GM19395 (cell line): ENCODE data around the gene PROZ.
"Not testable (repeated sequence)": the region's sequence is repeated elsewhere in the genome, so short reads cannot be mapped to it uniquely, and the experiment has no call there.

ENCODE experiments used
- ATAC-seq: cut with Tn5 transposase; IDR thresholded peaks from one replicate; pipeline ENCODE4 v1.9.1; 2021; ENCODE audit warnings: mild to moderate bottlenecking, moderate library complexity; ENCODE audit not compliant: unreplicated experiment

PROZ gene, protein sequence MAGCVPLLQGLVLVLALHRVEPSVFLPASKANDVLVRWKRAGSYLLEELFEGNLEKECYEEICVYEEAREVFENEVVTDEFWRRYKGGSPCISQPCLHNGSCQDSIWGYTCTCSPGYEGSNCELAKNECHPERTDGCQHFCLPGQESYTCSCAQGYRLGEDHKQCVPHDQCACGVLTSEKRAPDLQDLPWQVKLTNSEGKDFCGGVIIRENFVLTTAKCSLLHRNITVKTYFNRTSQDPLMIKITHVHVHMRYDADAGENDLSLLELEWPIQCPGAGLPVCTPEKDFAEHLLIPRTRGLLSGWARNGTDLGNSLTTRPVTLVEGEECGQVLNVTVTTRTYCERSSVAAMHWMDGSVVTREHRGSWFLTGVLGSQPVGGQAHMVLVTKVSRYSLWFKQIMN

DNA sequence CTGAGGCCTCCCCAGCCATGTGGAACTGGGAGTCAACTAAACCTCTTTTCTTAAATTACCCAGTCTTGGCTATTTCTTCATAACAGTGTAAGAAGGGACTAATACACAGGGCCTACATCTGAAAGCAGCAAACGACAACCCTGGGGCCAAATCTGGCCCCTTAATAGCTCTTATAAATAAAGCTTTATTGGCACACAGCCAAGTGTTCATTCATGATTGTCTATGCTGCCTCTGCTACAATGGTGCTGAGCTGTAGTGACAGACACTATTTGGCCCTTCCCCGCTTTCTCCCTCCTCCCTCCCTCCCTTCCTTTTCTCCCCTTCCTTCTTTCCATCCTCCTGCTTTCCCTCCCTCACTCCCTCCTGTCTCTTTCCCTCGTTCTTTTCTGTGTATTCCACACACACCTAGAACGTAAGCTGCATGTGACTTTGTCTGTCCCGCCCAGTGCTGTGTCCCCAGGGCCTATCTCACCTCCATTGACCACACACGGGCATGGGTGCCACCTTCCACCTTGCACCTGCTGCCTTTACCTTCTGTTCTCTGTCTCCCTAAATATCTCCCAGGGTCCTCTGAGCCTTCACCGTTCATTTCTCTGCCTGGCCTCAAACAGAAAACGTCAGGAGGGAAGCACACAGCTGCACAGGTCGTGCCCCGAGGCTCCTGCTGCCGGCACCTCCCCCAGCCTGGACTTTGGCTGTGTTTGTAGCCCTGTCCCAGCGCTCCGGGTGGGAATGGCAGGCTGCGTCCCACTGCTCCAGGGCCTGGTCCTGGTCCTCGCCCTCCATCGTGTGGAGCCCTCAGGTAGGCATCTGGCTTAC is at the start of gene PROZ:
Gene PROZ (plus strand): TSS at position 720 of the 819 bp plus-strand sequence. CDS start 13 bp downstream, at position 733.
- no peak for ATAC-seq

DNA sequence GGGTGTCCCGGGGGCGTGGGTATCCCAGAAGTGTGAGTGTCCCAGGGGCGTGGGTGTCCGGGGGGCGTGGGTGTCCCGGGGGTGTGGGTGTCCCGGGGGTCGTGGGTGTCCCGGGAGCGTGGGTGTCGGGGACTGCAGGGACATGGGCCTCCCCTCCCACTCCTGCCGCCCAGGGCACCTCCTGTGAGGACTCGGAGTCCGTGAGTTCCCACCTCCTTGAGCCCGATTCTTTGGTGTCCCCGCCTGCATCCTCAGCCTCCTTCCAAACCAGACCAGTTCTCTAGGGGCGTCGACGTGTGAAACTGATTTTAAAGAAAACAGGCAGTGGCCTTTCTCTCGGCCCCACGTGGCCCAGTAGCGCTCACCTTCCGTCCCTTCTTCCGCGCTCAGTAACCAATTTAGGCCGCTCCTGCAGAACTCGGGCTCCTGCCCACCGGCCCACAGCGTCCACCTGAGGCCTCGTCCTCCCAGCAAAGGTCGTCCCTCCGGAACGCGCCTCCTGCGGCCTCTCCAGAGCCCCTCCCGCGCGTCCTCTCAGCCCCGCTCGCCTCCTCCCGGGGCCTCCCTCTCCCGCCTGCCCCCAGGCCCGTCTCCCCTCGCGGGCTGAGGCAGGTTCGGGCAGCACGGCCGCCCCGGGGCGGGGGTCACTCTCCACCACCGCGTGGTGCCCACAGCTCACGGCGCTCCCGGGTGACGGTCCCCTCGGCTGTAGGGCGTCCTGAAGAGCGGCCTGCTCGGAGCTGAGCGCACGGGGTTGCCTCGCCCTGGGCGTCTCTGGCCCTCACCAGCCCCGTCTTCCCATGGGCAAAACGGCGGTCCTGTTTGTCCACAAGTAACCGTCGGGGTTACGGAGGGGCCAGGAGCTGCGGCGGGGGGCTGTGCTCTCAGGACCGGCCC is 49.0 kb upstream of the PROZ start:
- no peak for ATAC-seq

DNA sequence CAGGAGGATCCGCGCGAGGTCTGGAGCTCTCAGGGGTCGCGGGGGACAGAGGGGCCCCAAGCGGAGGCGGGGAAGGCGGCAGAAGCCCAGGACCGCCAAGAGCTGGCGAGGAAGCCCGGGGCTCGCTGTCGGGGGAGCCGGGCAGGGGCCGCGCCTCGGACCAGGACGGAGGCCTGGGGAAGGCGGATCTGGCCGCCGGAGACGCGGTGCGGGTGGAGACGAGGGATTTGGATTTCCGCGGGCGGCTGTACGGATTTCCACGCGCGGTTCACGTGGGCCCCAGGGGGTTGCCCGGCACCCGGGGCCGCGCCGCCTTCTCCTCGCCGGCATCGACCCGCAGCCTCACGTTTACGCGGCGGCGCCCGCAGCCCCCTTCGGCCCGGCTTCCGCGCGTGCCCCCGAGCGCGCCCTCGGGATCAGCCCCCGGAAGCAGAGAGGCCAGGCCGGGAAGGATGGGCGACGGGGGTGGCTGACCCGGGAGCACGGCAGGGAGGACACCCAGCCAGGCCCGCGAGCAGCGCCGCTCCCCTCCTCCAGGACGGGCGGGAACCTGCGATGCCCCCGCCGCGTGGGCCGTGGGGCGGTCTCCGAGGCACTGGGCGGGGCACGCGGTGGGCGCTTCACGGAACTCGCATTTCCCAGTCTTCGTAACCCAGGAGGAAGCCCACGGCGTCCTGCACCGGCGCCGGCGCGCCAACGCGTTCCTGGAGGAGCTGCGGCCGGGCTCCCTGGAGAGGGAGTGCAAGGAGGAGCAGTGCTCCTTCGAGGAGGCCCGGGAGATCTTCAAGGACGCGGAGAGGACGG is 48.2 kb upstream of the PROZ start:
- no peak for ATAC-seq

DNA sequence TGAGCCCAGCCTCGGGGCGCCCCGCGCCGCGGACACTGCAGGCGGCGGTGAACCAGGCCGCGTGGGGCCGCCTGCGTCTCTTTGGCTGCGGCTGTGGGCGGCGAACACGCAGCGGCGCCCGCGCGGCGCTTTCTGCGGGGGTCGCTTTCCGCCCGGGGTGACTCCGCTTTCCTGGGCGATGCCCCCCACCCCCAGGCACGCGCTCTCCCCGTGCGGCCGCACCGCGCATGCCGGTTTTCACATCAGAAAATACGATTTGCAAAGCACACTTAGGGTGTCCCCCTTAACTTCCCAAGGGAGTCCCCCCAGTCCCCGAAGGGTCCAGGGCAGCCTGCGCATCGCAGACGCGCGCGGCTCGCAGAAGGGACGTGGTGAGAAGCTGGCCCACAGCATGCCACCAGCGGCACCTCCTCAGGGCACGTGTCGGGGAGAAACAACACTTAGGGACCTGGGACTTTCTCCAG is 47.6 kb upstream of the PROZ start:
- ATAC-seq, result no peak

DNA sequence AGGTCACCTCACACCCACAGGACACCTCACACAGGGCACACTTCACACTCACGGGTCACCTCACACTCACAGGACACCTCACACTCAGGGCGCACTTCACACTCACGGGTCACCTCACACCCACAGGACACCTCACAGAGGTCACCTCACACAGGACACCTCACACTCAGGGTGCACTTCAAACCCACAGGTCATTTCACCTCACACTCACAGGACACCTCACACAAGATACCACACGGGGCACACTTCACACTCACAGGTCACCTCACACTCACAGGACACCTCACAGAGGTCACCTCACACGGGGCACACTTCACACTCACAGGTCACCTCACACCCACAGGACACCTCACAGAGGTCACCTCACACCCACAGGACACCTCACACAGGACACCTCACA is 46.6 kb upstream of the PROZ start:
- ATAC-seq, result not testable (repeated sequence)

DNA sequence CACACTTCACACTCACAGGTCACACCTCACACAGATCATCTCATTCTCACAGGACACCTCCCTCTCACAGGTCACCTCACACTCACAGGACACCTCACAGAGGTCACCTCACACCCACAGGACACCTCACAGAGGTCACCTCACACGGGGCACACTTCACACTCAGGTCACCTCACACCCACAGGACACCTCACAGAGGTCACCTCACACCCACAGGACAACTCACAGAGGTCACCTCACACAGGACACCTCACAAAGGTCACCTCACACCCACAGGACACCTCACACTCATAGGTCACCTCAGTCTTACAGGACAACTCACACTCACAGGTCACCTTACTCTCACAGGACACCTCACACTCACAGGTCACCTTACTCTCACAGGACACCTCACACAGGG is 46.0 kb upstream of the PROZ start:
- ATAC-seq, result not testable (repeated sequence)

DNA sequence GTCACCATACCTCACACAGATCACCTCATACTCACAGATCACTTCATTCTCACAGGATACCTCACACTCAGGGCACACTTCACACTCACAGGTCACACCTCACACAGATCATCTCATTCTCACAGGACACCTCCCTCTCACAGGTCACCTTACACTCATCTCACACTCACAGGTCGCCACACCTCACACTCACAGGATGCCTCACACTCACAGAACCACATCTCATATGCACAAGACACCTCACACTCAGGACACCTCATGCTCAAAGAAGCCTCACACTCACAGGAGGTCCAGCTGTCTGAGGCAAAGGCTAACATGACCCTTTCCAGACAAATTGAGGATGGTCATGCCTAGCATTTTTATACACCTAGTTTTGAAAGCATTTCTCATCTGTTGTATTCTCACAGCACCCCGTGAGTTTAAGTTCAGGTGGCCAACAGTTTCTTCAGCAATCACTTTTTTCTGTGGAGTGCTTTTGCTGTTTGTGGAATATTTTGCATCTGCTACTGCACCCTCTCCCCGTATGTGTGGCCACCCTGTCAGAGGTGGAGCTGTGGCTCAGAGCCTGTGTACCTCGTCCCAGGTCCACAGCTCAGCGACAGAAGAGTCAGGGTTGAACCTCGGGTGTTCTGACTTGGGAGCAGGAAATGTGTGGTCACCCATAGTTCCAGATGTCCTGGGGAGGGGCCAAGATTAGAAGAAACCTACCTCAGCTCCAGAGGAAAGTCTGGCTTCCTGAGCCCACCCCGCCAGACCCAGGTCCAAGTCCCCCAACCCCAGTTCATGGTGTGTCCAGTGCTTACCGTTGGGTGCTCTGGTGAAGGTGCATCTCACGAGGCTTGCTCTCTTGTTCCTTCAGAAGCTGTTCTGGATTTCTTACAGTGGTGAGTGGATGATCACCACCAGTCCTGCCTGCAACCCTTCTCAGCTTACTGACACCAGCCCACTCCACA is 45.3 kb upstream of the PROZ start:
- ATAC-seq, result no peak

DNA sequence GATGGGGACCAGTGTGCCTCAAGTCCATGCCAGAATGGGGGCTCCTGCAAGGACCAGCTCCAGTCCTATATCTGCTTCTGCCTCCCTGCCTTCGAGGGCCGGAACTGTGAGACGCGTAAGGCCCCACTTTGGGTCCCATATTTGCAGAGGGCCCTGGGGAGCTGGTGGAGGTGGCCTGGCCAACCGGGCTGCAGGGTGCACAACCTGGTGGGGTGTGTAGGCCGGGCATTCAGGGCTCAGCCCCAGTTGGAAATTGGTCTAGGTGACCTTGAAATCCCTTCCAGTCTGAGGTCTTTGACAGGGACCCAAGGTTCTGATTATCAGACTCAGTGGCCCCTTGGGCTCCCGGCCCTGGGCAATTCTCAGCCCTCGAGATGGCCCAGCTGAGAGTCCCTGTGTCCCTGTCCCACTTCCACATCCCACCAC is 44.6 kb upstream of the PROZ start:
- ATAC-seq, result no peak

DNA sequence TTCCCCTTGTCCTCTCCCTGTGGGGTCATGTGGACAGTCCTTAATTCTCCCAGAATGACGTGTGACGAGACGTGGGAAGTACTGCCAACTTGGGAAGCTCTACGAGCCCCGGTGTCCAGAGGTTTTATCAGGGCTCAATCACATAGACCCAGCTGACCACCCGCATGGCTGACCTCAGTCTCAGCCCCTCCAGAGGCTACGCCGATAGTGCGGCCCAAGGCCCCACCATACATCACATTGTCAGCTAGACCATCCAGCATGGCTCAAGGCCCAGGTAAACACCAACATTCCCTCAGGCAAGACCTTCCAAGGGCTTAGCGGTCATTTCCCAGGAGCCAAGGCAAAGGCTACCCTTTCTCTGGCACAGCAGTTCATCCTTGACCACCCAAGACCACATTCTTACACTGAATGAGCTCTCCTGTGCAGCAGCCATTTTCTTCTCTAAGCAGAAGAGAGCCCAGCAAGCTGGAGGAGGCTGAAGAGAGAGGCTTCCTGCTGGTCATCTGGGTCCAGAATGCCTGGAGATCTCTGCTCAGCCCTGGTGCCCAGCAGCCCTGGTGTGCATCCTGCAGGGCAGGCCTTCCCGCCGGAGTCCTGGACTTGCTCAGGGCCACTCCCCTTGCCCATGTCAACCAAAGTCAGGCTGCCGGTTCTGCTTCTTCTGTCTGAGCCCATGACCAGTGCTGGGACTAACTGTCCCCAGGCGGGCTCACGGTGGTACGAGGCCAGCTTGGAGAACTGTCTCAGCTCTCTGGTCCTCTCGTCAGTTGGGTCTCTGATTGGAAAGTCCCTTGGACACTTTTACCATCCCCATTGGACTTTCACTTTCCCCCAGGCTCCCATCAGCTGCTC is 43.7 kb upstream of the PROZ start:
- no peak for ATAC-seq

DNA sequence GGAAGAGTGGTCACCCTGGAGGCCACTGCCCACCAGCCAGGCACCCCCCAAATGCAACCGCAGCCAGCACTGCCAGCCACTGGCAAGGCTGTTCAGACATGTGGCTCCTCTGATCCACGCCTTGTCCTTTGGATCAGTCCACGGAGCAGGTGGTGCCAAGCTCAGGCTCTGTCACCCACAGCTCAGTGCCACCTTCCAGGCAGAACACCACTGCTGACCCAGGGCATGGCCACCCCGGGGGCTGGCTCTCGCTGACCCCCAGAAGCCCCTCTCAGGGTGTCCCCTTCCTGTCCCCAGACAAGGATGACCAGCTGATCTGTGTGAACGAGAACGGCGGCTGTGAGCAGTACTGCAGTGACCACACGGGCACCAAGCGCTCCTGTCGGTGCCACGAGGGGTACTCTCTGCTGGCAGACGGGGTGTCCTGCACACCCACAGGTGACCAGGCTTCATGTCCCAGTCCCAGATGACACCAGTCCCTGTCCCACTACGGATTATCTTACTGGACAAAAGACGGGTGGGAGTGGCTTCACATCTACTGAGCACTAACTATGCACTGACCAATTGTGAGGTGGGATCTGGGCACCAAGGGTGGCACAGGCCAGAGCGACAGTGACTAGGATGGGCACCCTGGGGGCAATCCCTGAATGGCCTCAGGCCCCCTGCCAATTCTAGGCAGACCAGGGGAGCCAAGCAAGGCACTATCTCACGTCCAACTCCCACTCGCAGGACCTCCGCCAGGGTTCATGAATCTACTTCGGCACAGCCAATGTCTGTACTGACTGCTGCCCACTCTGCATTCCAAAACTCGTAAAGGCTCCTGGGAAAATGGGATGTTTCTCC is 42.9 kb upstream of the PROZ start:
- ATAC-seq, result no peak

DNA sequence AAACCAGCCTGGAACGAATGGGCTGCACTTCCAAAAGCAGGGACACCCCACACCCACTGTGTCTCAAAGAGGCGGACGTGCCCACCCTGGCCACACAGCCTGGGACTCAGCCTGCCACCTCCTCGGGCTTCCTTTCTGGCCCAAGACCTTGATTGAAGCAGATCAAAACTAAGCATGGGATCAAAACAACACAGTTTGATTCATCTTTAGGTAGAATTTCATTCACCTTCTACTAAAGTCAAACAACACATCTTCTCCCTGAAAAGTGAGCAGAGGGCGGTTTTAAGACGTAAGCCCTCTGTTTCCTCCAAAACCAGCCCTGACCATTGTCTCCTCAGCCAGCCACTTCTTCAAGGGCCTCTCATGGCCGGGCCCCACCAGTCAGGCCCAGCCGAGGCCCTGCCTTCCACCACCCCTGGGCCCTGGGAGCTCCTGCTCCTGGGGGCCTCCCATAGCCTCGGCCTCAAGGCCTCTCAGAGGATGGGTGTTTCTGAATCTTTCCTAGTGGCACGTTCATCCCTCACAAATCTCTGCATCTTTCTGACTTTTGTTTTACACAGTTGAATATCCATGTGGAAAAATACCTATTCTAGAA is 42.1 kb upstream of the PROZ start:
- no peak for ATAC-seq

DNA sequence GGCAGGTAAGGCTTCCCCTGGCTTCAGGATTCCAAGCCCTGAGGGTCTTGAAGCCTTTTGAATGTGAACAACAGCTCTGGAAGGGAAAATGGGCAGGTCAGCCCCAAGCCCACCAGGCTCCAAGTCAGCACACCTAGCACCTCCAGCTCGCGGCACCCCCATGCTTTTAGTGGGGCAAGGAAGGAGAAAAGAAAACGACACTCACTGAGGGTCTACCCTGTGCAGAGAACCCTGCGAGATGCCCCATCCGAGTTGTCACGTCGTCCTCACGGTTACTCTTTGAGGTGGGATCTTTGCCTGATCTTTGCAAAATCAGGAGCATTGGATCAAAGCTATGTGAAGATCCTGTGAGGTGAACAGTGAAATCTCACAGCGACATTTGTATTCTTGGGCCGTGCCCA is 41.6 kb upstream of the PROZ start:
- no peak for ATAC-seq

DNA sequence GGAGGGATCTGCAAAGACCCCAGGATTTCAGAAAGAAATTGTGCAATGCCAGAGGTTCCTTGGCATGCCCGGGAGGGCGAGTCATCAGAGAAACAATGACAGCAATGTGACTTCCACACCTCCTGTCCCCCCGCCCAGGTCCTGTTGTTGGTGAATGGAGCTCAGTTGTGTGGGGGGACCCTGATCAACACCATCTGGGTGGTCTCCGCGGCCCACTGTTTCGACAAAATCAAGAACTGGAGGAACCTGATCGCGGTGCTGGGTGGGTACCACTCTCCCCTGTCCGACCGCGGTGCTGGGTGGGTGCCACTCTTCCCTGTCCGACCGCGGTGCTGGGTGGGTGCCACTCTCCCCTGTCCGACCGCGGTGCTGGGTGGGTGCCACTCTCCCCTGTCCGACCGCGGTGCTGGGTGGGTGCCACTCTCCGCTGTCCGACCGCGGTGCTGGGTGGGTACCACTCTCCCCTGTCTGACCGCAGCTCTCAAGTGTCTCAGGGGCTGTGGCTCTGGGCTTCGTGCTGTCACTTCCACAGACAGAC is 41.0 kb upstream of the PROZ start:
- ATAC-seq, result no peak

DNA sequence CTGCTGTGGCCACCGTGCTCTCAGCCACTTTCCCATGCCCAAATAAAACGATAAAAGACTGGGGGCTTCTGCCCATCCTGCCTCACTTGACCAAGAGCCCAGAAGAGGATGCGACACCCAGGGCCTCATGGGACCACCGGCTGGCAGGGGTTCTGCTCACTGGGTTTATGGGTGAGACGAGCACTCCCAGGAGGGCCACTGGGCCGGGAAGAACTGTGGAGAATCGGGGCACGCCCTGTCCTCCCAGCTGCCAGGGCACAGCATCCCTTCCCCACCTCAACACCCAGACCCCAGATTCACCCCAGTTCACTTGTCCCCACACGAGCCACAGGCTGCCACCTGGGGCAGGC is 40.6 kb upstream of the PROZ start:
- ATAC-seq, result no peak

DNA sequence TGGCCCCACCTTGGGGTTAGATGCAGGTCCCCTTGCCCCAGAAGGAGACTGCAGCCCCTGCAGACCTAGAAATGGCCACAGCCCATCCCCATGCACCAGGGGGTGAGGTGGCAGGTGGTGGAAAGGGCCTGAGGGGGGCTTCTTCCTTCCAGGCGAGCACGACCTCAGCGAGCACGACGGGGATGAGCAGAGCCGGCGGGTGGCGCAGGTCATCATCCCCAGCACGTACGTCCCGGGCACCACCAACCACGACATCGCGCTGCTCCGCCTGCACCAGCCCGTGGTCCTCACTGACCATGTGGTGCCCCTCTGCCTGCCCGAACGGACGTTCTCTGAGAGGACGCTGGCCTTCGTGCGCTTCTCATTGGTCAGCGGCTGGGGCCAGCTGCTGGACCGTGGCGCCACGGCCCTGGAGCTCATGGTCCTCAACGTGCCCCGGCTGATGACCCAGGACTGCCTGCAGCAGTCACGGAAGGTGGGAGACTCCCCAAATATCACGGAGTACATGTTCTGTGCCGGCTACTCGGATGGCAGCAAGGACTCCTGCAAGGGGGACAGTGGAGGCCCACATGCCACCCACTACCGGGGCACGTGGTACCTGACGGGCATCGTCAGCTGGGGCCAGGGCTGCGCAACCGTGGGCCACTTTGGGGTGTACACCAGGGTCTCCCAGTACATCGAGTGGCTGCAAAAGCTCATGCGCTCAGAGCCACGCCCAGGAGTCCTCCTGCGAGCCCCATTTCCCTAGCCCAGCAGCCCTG is 40.0 kb upstream of the PROZ start:
- ATAC-seq, result no peak
